ENCODE data around the gene RPP25L.

RPP25L gene

DNA sequence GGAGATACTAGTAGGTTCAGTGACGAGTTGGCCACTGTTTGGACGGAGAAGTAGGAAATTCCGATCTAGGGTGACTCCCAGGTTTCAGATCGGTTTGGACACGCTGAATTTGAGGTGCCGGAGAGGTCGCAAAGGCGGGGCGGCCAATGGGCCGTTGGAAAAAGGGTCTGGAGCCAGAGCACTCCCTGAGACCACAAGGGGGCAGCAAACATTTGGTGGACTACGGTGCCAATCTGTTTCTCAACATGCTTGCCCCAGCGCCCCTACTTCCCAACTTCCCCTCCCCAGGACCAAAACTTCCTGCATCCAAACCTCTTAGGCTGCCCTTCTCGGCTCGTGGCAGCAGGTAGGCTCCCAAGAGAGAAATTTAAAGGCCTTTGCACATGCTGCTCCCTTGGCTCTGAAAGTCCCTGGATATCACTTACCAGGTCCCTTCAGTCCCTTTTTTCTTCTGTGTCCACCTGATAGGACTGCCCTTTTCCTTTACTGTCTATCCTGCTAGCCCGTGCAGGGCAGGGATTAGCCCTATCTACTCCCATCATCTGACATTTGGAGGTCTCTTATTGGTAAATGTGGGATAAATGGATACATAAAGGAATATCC is 992 bp upstream of the RPP25L start:
- DNase-seq, result peak in 54 of 58 donors; percentile 17 to 83 (median 55)

DNA sequence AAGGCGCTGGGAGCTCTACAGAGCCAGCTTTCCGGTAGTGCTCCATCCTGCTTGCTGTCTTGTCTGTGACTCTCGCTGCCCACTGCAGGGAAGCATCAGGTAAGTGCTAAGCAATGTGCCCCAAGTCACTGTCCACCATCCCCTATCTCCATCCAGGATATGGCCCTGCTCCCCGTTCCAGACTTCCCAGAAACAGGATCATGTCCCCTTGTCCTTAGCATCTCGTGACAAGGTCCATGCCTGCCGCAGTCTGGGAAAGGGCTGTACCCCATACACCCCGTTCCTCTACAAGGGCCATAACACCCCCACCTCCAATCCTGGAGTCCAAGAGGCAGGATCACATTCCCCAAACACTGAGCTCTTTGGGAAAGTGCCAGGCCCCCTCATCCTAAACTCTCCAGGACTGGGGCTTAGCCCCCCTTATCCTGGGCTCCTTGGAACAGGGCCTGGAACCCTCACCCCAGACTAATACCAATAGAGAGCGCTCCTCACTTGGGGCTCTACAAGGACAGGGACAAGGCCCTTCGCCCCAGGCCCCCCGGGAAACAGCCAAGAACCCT is 566 bp downstream of the RPP25L start:
- DNase-seq, result peak in 8 of 58 donors; percentile 14 to 47 (median 40)

DNA sequence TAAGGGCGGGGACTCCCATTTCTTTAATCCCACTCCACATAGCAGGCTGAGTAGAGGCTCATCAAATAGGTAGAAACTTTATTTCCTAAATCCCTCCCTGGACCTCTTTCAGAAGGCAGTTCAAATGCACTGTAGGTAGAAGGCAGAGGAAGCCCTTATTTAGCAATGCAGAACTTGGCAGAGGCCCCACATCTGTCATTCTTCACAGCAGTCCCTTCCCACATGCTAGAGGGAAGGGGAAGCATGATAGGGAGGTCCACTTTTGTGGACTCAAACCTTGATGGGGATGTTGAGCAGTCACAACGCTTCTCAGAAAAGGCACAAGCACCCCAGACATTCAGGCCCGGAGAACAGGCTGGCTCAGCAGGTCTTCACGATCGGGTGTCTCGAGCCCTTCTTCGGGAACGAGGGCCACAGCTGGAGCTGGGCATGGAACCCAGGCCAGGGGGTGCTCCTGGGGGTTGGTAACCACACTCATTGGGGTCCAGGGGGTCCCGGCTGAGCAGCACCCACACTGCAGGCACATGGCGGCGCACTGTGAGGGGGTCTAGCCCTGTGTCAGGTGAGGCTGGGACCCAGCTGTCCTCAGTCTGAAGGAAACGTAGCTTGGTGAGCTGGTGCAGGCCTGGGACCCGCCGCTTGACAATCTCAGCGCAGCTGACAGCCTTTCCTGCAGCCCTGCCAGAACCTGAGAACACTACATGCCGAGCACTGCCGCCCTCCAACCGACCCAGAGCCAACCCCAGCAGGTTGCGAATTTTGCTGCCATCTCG is 1.3 kb downstream of the RPP25L start:
- peak in 1 of 58 donors; percentile 23 for DNase-seq

DNA sequence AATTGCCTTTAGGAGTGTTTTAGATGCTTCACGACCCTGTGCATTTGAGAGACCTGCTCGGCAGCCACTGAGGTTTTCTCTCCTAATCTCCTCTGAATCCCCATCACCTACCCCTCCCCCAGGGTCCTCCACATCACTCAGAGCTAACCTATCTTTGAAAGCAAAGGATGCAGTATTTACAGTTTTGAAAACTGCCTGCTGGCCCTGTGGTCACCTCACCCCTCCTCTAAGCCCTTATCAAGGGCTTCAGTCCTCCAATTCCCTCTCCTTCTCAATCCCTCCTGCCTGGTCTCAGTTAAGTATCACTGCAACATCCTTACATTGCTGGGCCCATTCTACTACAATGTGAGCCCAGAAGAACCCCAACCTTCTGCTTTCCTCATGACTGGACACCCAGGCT is 4.6 kb downstream of the RPP25L start:
- DNase-seq, result no peak

DNA sequence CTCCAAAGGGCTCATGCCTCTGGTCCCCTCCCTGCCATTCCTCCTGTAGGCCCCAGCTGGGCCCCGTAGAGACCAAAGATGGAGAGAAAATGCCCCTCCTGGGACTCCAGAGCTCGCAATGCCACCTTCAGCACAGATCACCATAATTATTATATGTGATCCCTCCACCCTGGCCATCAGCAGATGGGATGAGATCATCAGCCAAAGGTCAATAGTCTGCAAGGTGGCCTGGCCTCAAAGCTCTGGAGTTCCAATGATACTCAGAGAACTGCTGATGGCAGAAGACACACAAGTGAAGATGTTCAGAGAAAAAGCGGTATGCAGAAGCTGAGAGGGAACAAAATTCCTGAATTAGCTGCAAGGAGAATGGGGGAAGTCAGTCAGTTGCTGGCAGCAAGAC is 5.0 kb downstream of the RPP25L start:
- DNase-seq, result no peak

DNA sequence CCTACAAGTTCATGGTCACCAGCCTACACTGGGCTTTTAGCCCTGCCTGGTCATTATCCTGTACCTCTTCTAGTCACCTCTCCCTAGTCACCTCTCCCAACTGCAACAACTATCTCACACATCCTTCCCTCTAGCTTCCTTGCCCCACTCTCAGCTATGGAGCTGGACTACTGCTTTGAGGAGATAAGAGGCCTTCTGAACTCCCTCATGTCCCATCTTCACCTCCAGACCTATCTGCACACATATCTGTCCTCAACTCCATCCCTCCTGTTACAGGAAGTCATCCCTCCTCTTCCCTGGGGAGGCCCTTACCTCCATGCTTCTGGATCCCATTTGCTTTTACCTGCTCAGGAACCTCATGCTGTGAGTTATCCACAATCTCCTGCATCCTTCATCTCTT is 5.7 kb downstream of the RPP25L start:
- DNase-seq, result no peak

DNA sequence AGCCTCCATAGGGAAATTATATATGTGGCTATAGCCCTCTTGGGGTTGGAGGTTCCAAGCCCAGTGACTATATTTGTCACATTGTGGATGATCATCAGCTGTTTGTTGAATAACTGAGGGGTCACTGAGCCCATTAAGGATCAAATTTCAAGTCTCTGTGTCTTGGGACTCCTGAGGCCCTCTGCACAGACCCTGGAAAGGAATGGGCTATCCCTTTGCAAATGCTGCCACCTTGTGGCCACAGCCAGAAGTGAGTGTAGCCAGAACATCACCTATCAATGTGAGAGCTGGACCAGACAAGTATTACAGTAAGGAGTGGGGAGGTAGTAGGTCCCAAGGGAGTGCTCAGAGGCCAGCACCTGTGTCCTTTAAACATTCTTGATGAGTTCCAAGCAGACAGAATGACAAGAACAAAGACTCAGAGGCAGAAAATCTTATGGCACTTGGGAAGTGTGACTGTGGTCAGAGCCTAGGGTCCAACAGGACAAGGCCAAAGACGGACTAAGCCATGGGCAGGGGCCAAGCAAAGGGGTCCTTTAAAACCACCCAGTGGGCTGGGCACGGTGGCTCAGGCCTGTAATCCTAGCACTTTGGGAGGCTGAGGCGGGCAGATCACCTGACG is 8.2 kb downstream of the RPP25L start:
- peak in 56 of 58 donors; percentile 18 to 95 (median 70) for DNase-seq

DNA sequence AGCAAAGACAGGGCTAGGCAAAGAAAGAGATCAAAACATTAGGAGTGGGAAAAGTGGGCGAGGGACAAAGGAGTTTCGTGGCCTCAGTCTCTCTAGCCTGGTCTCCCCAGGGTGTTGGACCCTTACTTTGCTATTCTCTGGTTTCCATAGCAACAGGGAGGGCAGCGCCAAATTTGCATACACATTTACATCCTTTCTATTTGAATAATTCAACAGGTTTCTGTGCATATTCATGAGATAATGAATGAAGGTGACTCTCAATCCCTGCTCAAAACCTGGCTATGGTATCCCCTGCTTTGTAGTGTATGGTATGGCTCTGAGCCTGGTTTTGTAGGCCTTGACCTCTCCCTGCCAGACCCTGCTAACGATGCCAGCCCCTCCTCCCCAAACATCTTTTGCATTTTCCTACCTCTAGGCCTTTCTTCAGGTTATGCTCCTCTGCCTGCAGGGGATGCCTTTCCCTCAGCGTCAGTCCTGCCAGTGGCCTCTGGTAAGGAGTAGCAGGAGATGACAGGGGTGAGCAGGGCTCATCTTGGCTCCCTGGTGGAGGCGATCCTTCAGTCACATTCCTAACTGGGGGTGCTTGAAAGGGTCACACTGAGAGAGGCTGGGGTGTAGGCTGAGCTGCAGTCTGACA is 9.8 kb downstream of the RPP25L start:
- DNase-seq, result no peak

DNA sequence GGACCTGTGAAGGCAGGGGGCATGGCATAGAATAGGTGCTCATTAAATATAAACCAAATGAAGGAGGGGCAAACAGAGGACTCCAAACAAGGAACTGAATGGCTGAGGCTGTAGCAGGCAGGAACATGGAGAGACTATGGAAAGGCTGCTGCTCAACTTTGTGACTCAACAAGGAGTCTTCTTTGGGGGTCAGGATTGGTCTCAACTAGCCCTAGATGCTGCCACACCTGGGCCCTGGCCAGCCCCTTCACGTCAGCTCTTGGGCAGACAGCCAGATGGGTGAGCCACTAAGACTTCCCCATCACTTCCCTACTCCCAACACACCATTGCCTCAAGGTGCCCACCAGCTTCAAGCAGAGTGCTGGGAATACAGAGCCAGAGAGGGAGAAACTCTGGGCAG is 11.0 kb downstream of the RPP25L start:
- no peak for DNase-seq

DNA sequence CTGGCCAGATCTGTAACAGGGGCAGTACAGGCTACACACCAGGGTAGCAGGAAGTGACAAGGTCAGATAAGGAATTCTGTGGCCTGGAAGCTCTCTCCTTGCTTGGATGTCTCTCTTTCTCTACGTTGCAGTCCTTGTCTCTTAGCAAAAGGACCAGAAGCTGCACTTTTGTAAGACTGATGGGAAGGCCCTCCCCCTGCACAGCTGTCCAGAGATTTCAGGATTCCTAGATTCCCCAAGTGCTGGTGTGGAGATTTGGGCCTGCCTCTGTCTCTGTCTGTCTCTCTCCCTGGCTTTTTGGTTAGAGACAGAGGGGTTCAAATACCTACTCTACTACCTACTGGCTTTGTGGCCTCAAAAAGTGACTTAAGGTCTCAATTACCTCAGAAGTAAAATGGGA is 12.4 kb downstream of the RPP25L start:
- no peak for DNase-seq

DNA sequence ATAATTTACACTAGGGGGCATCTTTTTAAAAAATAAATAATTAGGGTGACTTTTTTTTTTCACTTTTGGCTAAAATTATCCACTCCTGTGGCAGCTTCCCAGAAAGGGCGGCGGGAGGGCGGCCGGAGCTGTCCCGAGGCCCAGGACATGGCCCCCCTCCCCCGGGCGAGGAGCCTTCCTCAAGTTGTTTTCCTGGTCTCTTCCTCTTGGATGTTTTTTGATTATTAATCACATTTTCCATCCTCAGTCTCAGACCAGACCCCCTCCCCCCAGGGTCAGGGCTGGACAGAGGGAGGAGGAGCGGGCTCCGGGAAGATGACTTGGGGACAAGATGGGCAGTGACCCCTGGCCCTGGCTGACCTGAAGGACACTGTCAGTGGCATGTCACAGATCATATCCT is 17.7 kb downstream of the RPP25L start:
- DNase-seq, result peak in 4 of 58 donors; percentile 13 to 29 (median 22)

DNA sequence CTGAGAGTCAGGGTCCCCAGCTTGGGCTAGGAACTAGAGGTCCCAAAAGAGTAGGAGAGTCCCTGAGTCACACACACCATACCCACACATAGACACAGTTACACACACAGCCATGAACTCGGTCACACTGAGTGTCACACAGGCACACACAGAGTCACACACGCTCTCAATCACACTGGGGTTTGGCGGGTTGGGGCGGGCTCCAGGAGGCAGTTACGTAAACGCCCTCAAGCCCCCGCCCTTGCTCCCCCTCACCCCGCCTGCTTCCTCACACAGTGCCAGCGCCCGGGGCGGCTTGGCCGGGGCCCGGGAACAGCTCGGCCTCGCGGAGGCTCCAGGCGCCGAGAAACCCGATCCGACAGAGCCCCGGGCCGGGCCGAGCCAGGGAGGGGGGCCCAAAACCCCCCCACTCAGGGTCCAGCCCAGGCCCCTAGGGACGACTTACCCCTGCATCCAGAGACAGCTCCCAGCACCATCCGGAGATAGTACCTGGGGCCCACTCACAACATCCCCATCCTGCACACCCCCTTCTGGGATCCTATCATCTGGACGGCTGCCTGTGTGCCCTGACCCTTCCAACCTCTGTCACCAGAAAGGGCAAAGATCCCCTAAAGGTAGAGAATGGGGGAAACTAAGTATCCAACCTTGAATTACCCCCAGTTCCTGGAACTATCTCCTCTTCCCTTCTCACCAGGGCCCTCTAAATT is 18.8 kb downstream of the RPP25L start:
- DNase-seq, result peak in 51 of 58 donors; percentile 23 to 86 (median 59)

DNA sequence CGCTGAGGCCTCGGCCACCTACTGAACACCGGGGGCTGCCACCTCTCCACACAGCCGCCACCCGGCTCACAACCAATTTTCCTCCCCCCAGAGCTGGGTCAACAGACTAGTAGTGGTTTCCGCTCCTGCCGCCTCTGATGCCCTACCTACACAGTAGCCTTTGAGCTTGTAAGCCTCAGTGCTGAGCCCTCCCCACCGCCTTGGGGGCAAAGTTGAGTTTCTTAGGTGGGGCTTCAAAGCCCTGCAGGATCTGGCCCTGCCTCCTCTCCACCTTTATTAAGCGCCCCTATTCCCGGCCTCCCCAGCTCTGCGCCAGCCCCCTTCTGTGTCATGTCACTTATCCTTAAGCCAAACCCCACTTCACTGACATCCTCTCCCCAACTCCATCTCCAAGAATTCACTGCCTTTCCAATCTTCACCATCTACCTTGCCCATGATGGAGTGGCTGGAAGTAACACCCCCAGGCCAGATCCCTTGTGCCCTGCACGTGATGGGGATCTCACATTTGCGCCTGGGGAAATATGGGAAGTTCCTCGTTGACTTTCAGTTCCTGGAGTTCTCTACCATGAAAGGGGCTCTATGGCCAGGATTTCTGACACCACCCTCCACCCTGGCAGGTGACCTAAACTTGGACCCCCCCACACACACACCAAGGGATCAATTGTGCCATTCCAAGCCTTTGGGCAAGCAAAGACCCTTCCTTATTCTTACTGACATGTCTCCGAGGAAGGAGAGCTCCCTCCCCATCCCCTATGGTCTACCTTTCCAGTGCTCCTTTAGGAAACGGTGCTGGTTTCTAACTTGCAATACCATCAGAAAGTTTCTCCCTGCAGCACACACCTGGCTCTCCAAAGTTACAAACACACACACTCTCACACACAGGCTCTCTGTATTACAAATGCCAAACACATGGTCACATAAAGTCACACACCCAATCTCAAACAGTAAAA is 19.7 kb downstream of the RPP25L start:
- DNase-seq, result no peak

DNA sequence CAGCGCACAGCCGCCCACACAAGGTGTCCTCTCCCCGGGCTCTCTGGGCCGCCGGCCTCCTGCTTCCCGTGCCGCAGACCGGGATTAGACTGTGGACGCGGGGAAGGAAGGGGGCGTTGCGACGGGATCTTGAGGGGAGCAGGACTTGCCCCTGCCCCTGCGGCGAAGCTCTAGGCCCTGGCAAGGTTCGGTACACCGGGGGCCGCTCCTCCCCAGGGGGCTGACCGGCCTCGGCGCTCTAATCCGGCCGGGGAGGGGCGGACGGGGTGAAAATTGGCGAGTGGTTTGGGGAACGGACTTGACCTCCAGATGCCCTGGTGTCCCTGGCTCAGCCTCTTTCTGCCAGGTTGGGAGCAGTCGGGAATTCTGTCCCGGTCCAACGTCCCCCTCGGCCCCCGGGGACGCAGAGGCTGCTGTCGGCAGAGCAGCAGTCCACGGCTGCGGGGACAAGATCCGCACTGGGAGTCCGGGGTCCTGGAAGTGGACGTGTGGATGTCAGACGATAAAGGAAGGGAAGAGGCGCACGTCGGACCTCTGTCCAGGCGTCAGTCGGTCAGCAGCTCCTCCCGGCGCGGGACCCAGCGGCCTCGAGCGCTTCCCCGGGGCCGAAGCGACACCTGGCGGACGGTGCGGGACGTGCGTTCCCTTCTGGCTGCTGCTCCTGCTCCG is 20.5 kb downstream of the RPP25L start:
- peak in 57 of 58 donors; percentile 25 to 89 (median 74) for DNase-seq

DNA sequence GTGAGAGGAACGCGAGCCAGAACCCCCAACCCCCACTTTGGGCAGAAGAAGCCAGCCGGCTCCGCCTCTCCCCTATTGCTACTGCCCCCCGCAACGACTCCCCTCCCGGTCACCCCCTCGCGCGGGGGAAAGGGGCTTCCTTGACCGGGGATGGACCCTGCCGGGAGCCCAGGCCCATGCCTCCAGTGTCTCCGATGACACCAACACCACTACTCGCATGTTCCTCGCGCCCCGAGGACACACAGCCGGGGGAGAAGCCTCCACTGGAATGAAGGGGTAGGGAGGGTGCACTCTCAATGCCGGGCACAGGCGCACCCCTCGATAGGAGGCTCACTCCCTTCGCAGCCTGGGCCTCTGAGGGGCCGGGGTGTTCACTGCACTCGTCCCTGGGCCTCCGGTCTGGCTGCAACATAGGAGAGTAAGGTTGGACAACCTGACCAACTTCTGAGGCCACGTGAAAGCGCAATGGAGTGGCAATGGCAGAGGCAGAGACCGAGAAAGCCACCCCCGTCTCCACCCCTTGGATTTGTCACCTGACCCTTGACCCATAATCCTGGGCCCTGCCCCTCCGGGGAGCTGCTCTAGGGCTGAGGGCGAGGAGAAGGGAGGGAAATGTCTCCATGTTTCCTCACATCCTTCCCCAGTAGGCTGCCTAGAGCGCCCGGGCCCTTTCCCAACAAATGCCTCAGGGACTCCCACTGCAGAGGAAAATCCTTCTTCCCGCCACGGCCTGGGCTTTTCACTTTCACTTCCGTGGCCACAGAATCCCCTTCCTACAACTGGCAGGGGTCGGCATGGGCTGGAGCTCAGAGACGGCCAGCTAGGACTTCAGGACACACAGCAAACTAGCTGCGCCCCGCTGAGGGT is 21.3 kb downstream of the RPP25L start:
- DNase-seq, result peak in 7 of 58 donors; percentile 5 to 72 (median 44)

DNA sequence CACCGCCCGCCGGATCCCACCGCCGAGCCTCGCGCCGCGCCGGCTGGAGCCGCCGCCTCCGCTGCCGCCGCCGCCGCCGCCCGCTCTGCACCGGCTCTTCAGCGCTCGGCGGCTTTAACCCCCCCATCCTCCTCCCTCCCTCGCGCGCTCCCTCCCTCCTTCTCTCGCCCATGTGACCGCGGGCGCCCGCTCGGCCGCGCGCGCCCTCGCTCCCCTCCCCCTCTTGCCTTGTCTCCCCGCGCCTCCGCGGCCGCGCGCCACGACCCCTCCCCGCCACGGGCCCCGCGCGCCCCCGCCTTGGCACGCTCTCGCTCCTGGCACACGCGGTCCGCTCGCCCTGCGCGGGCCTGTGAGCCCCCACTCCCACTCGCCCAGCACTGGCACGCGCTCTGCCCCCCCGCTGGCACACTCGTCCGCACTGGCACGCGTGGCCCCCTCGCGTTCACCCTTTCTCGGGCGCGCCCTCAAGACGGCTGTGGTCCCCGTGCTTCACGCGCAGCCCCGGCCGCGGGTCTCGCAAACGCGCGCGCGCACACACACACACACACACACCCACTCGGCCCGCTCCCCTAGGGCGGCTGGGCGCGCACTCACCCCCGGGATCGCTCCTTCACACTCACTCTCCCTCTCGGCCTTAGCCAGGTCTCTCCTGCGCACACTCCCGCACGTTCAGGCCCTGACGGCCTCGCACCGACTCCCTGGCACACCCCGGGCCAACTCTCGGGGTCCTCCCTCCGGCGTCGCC is 22.1 kb downstream of the RPP25L start, which contains the start of gene CNTFR:
Gene CNTFR (minus strand): TSS at position 89 of the 745 bp plus-strand sequence. CDS start 20,743 bp downstream, outside the sequence.
- DNase-seq, result peak in 53 of 58 donors; percentile 28 to 82 (median 71)

All from anterior cingulate cortex (tissue), 58 donors.